Measurements from ENCODE around the gene AFF4.
"Not testable (repeated sequence)": the region's sequence is repeated elsewhere in the genome, so short reads cannot be mapped to it uniquely, and the experiment has no call there.

The AFF4 gene

GRCh38 chr5:132963171-132964104 is at the start of gene AFF4:
Gene AFF4, minus strand, starts transcription at chr5:132963634. Its CDS starts 26,445 bp downstream, at chr5:132937189.
- peak; percentile 91 for DNase-seq

GRCh38 chr5:133008455-133008854 is 45.0 kb upstream of the AFF4 start:
- not testable (repeated sequence) for DNase-seq

GRCh38 chr5:133006653-133007052 is 43.2 kb upstream of the AFF4 start:
- no peak for DNase-seq

- DNase-seq, result no peak
Measured at GRCh38 chr5:132999246-132999645, 35.8 kb upstream of the AFF4 start.

GRCh38 chr5:132998556-132998955 is 35.1 kb upstream of the AFF4 start:
- DNase-seq, result no peak

- no peak for DNase-seq
Measured at GRCh38 chr5:132996307-132996706, 32.9 kb upstream of the AFF4 start.

GRCh38 chr5:132987531-132988408 is 24.3 kb upstream of the AFF4 start:
- DNase-seq, result no peak

- DNase-seq, result not testable (repeated sequence)
Measured at GRCh38 chr5:132982971-132983370, 19.5 kb upstream of the AFF4 start.

GRCh38 chr5:132981288-132981687 is 17.9 kb upstream of the AFF4 start:
- DNase-seq, result no peak

GRCh38 chr5:132979976-132980375 is 16.5 kb upstream of the AFF4 start:
- DNase-seq, result no peak

GRCh38 chr5:132979367-132979940 is 16.0 kb upstream of the AFF4 start:
- DNase-seq, result no peak

- DNase-seq, result no peak
Measured at GRCh38 chr5:132976852-132977251, 13.4 kb upstream of the AFF4 start.

GRCh38 chr5:132972436-132972828 is 9.0 kb upstream of the AFF4 start:
- DNase-seq, result not testable (repeated sequence)

- no peak for DNase-seq
Measured at GRCh38 chr5:132971483-132972435, 8.3 kb upstream of the AFF4 start.

- no peak for DNase-seq
Measured at GRCh38 chr5:132965120-132965519, 1.7 kb upstream of the AFF4 start.

- peak; percentile 21 for DNase-seq
Measured at GRCh38 chr5:132962429-132963021, 909 bp downstream of the AFF4 start.

- DNase-seq, result no peak
Measured at GRCh38 chr5:132961887-132962286, 1.5 kb downstream of the AFF4 start.

- not testable (repeated sequence) for DNase-seq
Measured at GRCh38 chr5:132961123-132961815, 2.2 kb downstream of the AFF4 start.

GRCh38 chr5:132956166-132956799 is 7.2 kb downstream of the AFF4 start:
- not testable (repeated sequence) for DNase-seq

GRCh38 chr5:132953710-132954109 is 9.7 kb downstream of the AFF4 start:
- no peak for DNase-seq
